Cerebellar cortex (tissue), 1 donor: ENCODE results near the gene CLCN6.
A peak's percentile ranks its signal among the peaks of the same experiment; 100 is the strongest.

Source experiments
- DNase-seq: peaks from one replicate; pipeline ENCODE4 v3.0.0-alpha.2; 2015; ENCODE audit warnings: low spot score

The CLCN6 gene

GRCh38 chr1:11779715-11780379 is 26.1 kb upstream of the CLCN6 start:
- DNase-seq, result no peak

DNA sequence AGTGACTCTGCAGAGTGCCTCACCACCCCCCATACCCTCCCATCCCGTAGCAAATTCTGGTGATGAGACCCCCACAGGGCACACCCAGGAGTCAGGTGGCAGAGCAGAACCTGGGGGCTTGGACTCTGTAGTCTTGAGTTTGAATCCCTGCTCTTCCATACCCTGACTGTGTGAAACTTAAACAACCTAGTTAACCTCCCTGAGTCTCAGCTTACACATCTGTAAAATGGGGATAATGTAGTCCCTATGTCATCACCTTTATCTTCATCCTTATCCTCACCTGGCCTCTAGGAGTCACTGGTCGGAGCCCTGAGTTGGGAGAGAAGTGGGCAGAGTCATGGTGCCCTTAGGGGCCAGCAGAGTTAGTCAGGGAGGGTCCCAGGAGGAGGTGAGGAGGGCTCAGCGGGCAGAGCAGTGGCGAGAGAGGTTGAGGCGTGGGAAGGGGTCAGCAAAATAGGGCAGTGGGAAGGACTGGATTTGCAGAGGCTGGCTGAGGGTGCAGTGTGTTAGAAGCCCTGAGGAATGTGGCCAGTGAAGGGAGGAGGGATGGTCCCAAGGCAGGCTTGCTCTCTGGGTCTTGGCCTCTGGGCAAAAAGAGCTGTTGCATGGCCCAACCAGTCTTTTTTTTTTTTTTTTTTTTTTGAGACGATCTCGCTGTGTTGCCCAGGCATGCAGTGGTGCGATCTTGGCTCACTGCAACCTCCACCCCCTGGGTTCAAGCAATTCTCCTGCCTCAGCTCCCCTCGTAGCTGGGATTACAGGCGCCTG is 25.4 kb upstream of the CLCN6 start:
- DNase-seq, result no peak

- DNase-seq, result no peak
Measured at GRCh38 chr1:11781297-11781696, 24.7 kb upstream of the CLCN6 start.

- no peak for DNase-seq
Measured at GRCh38 chr1:11782127-11782708, 23.8 kb upstream of the CLCN6 start.

- DNase-seq, result no peak
Measured at GRCh38 chr1:11783556-11783955, 22.4 kb upstream of the CLCN6 start.

- DNase-seq, result no peak
Measured at GRCh38 chr1:11784256-11784992, 21.6 kb upstream of the CLCN6 start.

DNA sequence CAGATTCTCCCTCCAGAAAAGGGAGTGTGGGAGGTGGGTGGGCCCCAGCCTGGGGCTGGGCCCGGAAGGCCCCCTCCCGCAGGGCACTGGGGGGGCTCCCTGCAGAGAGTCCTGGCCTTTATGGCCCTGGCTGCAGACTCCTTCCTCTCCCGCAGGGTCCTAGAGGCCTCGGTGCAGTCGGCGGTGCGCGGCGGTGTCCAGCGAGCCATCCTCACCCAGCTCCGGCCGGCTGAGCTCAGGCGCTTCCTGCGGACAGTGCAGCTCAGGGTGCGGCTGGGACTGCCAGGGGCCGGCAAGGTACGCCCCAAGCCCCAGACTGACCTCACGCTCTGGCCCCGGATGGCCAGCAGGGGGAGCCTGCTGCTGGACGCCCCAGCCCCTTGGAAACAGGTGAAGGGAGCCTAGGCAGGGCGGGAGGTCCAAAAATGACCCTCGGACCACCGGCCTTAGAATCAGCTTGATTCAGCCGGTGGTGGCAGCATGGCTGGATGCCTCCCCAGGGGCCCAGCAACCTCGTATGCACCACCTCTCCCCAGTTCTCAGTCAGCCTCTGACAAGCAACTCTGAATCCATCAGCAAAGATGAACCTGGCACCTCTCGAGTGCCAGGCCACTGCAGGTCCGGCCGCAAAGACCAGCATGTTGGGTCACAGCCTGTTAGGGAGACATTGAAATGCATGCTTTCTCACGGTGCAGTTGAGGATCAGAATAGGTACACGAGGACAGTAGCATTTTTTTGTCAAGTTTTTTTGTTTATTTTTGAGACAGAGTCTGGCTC is 20.8 kb upstream of the CLCN6 start:
- DNase-seq, result peak; percentile 59

- DNase-seq, result no peak
Measured at GRCh38 chr1:11786168-11786567, 19.8 kb upstream of the CLCN6 start.

GRCh38 chr1:11787251-11787803 is 18.7 kb upstream of the CLCN6 start:
- no peak for DNase-seq

DNA sequence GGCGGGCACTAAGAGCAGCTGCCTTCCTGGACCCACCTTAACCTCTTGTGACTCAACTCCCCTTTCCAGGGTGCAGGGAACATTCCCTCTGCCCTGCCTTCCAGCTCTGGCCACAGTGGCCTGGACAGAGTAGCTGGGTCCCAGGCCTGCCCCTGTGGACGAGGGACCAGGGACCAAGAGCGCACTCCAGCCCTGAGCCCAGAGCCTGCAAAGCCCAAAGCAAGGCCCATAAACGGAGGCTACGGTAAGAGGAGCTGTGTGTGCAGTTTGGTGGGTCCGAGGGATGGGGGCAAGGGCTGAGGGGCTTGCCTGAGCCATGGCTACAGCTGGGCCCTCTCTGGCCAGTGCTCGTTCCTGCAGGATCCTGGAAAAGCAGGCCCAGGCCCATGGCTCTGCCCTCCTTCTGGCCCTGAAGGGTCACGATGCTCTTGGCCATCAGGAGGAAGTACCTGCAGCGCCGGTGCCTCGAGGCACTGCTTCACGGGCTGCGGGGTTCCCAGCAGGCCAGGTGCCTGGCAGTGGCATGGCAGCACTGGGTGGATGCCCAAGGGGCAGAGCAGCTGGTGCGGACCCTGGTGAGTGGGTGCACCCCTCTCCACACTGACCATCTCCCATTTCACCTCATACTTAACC is 18.1 kb upstream of the CLCN6 start:
- no peak for DNase-seq

DNA sequence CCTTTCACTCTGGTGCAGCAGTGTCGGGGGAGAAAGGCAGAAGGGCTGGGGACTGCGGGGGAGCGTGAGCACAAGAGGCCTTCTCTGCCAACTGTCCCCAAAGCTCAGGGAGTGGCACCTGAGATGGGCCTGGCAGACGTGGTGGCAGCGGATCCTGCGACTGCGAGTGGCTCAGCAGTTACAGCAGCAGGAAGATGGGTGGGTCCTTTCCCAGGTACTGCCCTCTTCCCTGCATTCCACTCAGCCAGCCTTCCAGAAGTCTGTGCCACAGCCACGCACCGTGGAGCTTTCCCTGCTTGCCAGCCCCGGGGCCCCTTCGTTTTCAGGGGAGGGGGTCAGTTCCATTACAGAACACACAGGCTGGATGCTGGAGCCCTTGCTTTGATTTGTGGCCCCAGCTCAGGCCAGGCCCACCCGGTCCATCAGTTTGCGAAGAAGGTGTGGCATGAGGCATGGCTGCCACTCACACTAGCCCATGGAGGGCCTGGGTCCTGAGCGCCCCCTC is 17.4 kb upstream of the CLCN6 start:
- no peak for DNase-seq

DNA sequence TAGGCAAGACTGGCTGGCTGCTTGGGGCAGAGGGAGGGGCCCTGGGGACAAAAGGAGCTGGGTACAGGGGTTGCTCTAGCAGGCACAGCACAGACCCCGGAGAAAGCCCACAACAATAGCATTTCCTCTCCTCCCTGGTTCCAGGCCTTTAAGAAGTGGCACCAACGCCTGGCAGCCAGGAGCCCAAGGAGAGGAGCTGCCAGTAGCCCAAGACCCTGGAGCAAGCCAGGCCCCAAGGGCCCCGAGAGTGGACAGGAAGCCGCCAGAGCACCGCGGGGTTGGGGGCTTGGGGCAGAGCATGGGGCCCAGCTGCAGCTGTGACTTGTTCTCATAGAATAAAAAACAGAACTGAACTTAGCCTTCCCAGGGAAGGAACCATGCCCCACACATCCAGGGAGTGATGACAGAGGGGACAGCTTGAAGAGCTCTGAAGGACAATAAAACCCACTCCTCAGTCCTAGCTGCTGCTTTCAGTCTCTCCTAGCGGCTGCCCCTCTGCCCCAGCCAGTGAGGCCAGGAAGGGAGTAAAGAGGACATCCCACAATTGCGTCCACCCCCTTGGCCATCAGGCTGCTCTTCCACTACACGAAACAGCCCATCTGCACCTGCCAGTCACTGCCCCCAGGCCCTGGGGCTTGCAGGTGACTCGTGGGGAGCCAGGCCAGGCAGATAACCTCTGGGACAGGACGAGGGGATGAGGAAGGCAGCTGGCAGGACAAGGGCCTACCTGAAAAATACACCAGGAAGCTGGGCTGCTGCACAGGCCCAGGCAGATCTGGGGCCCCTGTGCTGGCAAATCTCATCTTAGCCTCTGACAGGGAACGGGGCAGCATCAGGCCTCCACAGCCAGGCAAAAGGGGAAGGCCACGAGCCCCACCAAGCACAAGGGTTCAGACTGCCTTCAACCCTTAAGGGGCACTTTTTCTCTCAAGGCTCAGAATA is 16.6 kb upstream of the CLCN6 start:
- no peak for DNase-seq

- no peak for DNase-seq
Measured at GRCh38 chr1:11790101-11790879, 15.7 kb upstream of the CLCN6 start.

GRCh38 chr1:11790880-11791715 is 14.9 kb upstream of the CLCN6 start:
- peak; percentile 55 for DNase-seq

GRCh38 chr1:11792106-11792505 is 13.9 kb upstream of the CLCN6 start:
- no peak for DNase-seq

DNA sequence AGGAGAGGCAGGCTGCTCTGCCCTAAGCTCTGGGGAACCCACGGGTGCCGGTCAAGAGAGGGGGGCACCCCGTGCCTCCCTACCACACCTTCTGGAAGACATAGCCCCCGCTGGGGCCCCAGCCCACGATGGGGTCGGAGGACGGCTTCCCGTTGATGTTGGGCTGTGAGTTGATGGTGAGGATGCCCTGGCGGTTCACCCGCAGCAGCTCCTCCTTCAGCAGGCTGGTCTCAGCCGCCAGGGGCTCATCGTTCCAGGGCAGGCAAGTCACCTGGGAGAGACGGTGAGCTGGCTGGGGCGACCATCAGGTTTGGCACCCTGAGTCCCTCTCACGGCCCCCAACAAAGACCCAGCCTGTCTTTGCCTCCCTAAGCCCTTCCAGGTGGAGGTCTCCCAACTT is 12.2 kb upstream of the CLCN6 start:
- DNase-seq, result no peak

GRCh38 chr1:11794446-11795237 is 11.3 kb upstream of the CLCN6 start:
- DNase-seq, result no peak
